ENCODE results near the gene MRPL51.

Gene MRPL51
- 46.1 to 96.0 reads per million in 2 experiments for total RNA-seq

DNA sequence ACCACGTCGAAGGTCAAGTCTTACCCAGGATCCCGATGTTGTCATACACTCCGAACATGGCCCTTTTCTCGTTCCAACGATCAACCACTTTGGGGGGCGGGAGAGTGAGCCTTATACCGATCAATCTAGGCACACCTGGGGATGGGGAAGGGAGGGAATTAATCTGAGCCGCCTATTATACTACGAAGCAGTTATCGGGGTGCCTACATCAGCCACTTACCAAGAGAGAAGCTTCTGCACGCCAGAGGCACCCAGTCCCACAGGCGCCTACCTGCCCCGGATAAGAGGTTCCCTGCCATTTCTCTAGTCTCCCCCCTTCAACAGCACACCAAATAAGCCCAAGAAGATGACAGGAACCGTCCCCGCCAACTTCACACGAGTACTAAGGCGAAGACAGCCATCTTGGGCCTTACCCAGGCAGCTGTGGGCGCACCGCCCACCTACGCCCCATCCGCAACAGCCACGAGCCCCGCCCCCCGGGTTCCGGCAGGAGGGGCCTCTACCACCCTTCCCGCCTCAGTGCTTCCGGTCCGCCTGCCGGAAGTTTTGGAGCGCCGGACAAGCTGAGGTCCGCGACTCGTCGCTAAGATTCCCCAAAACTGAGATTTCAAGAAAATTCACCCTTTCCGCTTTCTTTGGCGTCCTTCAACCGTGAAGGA, at the start of gene MRPL51:
TSS of gene MRPL51 (minus strand) at position 425 of the 659 bp plus-strand sequence. CDS start at position 299, 126 bp downstream.
- DNase-seq (ENCODE audit: low read depth): peak; percentile 93

DNA sequence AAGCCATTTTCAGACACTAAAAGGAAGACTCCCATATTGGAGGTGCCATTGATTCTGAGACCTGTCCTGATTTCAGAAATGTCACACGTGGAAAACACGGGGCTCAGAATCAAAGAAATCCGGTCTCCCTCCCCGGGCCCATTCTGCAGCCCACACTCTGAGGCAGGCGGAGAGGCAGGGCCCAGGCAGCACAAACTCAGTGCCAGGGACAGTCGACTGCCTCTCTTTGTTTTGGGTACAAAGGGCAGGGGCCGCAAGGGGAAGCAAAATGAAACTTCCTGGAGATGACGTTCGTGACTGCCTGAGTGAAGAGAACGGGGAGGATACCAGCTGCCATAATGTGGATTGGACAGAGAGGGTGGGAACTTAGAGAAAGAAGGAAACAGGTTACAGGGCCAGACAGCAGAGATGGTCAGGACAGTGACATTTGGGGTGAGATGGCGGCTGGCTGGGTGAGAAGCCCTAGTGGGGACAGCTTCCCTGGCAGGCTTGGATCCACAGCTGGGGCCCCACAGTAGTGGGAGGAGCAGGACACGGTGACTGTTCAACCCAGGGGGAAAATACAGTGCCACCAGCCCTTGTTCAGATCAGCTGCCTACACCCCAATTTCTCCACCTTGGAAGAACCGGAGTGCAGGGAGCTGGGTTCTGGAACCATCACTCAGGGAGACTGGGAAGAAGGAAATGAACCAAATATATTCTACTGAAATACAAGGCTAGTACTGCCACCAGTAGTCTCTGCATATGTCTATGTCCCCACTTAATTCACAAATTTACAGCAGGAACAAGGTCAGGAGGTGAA, 49.3 kb upstream of the MRPL51 start:
- DNase-seq (ENCODE audit: low read depth): no peak

DNA sequence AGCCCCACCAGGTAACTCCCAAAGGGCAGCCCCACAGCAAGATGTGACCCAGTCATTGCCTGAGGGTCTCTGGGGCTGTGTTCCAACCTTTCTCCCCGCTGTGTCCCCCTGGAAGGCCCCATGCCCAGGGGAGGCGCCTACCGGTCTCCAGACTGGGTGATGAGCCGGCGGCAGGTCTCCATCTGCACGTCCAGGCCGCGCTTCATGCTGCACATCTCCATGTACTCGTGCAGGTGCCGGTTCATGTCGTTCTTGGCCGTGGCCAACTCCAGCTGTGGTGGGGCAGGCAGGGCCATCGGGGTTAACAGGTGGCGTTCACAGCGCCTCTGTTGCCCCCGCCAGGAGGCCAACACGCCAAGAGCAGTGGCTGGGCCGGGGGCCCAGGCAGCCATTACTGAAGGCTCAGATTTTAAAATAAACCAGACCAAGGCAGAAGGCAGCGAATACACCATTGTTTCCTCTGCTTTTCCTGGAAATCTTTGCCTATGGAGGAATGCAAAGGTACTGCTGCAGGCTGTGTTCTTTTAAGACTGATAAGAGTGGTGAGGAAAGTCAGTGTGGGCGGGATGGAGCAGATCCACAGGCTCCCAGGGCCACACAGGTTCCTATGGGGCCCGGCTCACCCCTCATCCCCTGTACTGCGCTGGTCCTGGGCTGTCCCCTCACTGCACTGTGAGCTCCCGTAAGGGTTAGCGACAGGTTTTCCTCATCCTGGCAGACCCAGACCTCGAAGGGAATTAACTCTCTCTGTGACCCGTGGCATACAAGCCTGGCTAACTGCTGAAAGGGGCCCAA, 48.5 kb upstream of the MRPL51 start:
- no peak for DNase-seq (ENCODE audit: low read depth)

DNA sequence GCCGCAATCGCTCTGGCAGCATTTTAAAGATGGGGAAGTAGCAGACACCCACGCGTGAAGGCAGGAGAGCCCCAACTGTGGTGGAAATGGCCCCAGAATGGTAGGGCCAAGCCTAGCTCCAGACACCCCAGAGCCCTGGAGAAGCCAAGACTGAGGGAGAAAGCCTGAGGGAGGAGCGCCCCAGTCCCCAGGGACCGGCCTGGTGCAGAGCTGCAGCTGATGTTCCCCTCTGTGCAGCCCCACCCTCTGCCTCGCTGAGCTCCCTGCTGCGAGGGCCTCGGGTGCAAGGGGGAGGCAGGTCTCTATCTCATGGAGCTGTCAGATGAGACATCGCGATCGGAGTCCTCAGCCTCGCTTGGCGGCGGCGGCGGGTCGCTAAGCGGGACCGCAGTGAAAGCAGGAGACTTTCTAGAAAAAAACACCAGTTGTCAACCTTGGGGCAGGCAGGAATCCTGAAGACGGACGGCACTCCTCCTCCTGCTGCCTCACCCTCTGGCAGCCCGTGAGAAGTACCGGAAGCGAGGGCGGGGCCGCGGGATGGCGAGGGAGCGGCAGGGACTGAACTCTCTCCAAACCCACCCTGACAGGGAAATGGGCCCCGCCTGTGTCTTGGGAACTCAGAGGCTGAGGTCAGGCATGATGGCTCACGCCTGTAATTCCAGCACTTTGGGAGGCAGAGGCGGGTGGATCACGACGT, 47.3 kb upstream of the MRPL51 start:
- no peak for DNase-seq (ENCODE audit: low read depth)

DNA sequence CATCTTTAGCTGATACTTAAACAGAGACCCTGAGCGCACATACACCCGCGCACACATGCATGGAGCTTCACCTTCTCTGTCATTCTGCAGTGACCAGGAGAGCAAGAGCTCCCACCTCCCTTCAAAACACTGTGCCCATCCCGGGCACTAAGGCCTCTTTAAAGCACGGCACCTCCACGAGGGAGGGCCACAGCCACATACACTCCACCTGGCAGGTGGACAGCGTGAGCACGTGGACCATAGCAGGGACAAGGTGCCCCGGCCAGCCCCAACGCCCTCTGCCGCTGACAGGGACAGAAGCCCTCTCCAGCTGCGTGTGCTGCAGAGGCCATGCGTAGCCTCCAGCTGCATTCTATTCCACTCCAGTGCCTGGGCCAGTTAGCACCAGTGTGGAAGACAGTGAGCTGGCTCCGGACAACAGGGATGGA, 46.7 kb upstream of the MRPL51 start:
- DNase-seq (ENCODE audit: low read depth): no peak

DNA sequence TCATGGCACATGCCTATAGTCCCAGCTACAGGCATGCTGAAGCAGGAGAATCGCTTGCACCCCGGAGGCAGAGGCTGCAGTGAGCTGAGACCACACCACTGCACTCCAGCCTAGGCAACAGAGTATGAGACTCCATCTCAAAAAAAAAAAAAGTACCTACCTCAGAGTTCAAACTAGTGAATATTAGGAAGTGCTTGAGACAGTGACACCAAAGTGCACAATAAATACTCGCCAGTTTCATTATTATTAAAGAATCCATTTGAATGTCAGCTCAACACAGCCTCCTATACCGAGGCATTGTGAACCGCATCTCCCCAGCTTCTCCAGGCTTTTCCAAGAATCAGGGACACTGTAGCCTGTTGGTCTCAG, 46.2 kb upstream of the MRPL51 start:
- no peak for DNase-seq (ENCODE audit: low read depth)

DNA sequence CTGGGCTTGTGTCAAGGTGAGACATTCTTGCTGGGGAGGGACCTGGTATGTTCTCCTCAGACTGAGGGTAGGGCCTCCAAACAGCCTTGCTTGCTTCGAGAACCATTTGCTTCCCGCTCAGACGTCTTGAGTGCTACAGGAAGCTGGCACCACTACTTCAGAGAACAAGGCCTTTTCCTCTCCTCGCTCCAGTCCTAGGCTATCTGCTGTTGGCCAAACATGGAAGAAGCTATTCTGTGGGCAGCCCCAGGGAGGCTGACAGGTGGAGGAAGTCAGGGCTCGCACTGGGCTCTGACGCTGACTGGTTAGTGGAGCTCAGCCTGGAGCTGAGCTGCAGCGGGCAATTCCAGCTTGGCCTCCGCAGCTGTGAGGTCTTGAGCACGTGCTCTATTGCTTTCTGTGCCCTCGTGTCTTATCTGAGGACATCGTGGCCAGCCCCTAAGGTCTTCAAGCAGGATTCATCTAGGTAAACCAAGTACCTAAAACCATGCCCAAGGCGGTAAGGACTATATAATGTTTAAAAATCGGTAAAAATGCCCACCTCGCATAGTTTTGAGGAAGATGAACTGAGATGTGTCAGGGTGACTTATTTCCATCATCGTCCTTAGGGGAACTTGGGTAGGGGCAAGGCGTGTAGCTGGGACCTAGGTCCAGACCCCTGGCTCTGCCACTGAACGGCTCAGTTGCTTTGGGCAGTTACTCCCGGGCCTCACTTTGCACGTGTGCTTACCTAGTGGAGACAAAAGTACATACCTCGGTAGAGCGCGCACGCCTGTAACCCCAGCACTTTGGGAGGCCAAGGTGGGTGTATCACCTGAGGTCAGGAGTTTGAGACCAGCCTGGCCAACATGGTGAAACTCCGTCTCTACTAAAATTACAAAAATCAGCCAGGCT, 45.6 kb upstream of the MRPL51 start:
- DNase-seq (ENCODE audit: low read depth): no peak

DNA sequence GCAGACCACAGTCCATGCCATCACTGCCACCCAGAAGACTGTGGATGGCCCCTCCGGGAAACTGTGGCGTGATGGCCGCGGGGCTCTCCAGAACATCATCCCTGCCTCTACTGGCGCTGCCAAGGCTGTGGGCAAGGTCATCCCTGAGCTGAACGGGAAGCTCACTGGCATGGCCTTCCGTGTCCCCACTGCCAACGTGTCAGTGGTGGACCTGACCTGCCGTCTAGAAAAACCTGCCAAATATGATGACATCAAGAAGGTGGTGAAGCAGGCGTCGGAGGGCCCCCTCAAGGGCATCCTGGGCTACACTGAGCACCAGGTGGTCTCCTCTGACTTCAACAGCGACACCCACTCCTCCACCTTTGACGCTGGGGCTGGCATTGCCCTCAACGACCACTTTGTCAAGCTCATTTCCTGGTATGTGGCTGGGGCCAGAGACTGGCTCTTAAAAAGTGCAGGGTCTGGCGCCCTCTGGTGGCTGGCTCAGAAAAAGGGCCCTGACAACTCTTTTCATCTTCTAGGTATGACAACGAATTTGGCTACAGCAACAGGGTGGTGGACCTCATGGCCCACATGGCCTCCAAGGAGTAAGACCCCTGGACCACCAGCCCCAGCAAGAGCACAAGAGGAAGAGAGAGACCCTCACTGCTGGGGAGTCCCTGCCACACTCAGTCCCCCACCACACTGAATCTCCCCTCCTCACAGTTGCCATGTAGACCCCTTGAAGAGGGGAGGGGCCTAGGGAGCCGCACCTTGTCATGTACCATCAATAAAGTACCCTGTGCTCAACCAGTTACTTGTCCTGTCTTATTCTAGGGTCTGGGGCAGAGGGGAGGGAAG, 44.7 kb upstream of the MRPL51 start:
- DNase-seq (ENCODE audit: low read depth): peak; percentile 76

DNA sequence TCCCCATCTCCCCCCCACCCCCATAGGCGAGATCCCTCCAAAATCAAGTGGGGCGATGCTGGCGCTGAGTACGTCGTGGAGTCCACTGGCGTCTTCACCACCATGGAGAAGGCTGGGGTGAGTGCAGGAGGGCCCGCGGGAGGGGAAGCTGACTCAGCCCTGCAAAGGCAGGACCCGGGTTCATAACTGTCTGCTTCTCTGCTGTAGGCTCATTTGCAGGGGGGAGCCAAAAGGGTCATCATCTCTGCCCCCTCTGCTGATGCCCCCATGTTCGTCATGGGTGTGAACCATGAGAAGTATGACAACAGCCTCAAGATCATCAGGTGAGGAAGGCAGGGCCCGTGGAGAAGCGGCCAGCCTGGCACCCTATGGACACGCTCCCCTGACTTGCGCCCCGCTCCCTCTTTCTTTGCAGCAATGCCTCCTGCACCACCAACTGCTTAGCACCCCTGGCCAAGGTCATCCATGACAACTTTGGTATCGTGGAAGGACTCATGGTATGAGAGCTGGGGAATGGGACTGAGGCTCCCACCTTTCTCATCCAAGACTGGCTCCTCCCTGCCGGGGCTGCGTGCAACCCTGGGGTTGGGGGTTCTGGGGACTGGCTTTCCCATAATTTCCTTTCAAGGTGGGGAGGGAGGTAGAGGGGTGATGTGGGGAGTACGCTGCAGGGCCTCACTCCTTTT, 44.0 kb upstream of the MRPL51 start:
- no peak for DNase-seq (ENCODE audit: low read depth)

DNA sequence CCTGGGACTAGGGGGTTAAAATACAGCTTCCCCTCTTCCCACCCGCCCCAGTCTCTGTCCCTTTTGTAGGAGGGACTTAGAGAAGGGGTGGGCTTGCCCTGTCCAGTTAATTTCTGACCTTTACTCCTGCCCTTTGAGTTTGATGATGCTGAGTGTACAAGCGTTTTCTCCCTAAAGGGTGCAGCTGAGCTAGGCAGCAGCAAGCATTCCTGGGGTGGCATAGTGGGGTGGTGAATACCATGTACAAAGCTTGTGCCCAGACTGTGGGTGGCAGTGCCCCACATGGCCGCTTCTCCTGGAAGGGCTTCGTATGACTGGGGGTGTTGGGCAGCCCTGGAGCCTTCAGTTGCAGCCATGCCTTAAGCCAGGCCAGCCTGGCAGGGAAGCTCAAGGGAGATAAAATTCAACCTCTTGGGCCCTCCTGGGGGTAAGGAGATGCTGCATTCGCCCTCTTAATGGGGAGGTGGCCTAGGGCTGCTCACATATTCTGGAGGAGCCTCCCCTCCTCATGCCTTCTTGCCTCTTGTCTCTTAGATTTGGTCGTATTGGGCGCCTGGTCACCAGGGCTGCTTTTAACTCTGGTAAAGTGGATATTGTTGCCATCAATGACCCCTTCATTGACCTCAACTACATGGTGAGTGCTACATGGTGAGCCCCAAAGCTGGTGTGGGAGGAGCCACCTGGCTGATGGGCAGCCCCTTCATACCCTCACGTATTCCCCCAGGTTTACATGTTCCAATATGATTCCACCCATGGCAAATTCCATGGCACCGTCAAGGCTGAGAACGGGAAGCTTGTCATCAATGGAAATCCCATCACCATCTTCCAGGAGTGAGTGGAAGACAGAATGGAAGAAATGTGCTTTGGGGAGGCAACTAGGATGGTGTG, 43.1 kb upstream of the MRPL51 start:
- DNase-seq (ENCODE audit: low read depth): no peak

DNA sequence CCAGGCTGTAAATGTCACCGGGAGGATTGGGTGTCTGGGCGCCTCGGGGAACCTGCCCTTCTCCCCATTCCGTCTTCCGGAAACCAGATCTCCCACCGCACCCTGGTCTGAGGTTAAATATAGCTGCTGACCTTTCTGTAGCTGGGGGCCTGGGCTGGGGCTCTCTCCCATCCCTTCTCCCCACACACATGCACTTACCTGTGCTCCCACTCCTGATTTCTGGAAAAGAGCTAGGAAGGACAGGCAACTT, 42.6 kb upstream of the MRPL51 start:
- no peak for DNase-seq (ENCODE audit: low read depth)

DNA sequence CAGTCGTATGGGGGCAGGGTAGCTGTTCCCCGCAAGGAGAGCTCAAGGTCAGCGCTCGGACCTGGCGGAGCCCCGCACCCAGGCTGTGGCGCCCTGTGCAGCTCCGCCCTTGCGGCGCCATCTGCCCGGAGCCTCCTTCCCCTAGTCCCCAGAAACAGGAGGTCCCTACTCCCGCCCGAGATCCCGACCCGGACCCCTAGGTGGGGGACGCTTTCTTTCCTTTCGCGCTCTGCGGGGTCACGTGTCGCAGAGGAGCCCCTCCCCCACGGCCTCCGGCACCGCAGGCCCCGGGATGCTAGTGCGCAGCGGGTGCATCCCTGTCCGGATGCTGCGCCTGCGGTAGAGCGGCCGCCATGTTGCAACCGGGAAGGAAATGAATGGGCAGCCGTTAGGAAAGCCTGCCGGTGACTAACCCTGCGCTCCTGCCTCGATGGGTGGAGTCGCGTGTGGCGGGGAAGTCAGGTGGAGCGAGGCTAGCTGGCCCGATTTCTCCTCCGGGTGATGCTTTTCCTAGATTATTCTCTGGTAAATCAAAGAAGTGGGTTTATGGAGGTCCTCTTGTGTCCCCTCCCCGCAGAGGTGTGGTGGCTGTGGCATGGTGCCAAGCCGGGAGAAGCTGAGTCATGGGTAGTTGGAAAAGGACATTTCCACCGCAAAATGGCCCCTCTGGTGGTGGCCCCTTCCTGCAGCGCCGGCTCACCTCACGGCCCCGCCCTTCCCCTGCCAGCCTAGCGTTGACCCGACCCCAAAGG, 42.1 kb upstream of the MRPL51 start:
- DNase-seq (ENCODE audit: low read depth): peak; percentile 63

DNA sequence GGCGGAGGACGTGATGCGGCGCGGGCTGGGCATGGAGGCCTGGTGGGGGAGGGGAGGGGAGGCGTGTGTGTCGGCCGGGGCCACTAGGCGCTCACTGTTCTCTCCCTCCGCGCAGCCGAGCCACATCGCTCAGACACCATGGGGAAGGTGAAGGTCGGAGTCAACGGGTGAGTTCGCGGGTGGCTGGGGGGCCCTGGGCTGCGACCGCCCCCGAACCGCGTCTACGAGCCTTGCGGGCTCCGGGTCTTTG, 41.6 kb upstream of the MRPL51 start:
- DNase-seq (ENCODE audit: low read depth): no peak

DNA sequence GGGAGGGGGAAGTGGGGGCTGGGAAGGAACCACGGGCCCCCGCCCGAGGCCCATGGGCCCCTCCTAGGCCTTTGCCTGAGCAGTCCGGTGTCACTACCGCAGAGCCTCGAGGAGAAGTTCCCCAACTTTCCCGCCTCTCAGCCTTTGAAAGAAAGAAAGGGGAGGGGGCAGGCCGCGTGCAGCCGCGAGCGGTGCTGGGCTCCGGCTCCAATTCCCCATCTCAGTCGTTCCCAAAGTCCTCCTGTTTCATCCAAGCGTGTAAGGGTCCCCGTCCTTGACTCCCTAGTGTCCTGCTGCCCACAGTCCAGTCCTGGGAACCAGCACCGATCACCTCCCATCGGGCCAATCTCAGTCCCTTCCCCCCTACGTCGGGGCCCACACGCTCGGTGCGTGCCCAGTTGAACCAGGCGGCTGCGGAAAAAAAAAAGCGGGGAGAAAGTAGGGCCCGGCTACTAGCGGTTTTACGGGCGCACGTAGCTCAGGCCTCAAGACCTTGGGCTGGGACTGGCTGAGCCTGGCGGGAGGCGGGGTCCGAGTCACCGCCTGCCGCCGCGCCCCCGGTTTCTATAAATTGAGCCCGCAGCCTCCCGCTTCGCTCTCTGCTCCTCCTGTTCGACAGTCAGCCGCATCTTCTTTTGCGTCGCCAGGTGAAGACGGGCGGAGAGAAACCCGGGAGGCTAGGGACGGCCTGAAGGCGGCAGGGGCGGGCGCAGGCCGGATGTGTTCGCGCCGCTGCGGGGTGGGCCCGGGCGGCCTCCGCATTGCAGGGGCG, 41.0 kb upstream of the MRPL51 start, which contains the start of gene GAPDH:
TSS of gene GAPDH (plus strand) at position 595 of the 772 bp plus-strand sequence. CDS start 316 bp downstream, outside the sequence.
- DNase-seq (ENCODE audit: low read depth): peak; percentile 77

DNA sequence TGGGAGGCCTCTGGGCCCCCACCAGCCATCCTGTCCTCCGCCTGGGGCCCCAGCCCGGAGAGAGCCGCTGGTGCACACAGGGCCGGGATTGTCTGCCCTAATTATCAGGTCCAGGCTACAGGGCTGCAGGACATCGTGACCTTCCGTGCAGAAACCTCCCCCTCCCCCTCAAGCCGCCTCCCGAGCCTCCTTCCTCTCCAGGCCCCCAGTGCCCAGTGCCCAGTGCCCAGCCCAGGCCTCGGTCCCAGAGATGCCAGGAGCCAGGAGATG, 40.5 kb upstream of the MRPL51 start:
- no peak for DNase-seq (ENCODE audit: low read depth)

DNA sequence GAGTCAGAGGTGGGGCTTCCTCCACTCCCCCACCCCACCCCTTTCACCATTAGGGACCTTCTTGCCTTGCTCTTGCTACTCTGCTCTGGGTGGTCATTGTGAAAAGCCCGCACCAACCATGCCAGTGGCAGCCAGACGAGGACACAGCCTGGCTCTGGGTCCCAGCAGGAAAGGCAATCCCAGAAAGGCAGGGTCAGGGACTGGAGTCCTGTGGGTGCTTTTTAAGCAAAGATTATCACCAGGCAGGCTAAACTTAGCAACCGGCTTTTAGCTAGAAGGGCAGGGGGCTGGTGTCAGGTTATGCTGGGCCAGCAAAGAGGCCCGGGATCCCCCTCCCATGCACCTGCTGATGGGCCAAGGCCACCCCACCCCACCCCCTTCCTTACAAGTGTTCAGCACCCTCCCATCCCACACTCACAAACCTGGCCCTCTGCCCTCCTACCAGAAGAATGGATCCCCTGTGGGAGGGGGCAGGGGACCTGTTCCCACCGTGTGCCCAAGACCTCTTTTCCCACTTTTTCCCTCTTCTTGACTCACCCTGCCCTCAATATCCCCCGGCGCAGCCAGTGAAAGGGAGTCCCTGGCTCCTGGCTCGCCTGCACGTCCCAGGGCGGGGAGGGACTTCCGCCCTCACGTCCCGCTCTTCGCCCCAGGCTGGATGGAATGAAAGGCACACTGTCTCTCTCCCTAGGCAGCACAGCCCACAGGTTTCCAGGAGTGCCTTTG, 40.0 kb upstream of the MRPL51 start:
- no peak for DNase-seq (ENCODE audit: low read depth)
